ENCODE data around the gene ITFG1. TPM values are rescaled to one million over a fixed set of nuclear protein-coding genes. Genes with fewer than 3 reads are reported as not detected.
"Not testable (repeated sequence)": the region's sequence is repeated elsewhere in the genome, so short reads cannot be mapped to it uniquely, and the experiment has no call there.

The ITFG1 gene
- total RNA-seq, 1 donor from 2014 or later = 56.7 TPM

DNA sequence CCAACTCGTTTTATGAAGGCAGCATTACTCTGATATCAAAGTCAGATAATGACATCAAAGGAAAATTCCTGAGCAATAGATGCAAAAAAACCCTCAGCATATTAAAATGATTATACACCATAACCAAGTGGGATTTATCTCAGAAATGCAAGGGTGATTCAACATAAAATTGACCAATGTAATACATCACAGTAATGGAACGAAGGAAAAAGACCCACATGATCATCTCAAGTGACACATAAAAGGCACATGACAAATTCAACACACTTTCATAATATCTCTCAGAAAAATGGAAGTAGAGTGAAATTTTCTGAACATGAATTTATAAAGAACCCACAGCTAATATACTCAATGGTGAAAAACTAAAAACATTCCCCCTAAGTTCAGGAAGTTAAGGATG, 118.8 kb downstream of the ITFG1 start:
- peaks cover 0 to 37% of the 10 kb centered on the region in 2 donors for H3K9me3 ChIP-seq
- no peak overlapping the region for H3K4me3 ChIP-seq
- H3K27ac ChIP-seq = no peak overlapping the region
- H3K36me3 ChIP-seq = peaks cover 0 to 3% of the 10 kb centered on the region in 2 donors
- intact Hi-C loops (cut with DNase I) = no loop called here
- TF ChIP-seq CTCF (IDR thresholded peaks at IDR 0.05) = no peak
- H3K4me1 ChIP-seq = no peaks in the 10 kb centered on the region
- no peaks in the 10 kb centered on the region for H3K27me3 ChIP-seq
- no peak for DNase-seq (ENCODE audit: low spot score in 2 of 2)

DNA sequence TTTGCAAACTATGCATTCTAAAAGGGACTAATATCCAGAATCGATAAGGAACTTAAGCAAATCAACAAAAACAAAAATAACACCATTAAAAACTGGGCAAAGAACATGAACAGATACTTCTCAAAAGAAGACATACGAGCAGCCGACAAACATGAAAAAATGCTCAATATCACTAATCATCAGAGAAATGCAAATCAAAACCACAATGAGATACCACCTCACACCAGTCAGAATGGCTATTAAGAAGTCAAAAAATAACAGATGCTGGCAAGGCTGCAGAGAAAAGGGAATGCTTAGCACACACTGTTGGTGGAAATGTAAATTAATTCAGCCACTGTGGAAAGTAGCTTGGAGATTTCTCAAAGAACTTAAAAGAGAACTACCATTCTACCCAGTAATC, 130.3 kb downstream of the ITFG1 start:
- intact Hi-C loops (cut with DNase I); H3K36me3 ChIP-seq; H3K4me3 ChIP-seq; H3K27ac ChIP-seq; DNase-seq (ENCODE audit: low spot score in 2 of 2); H3K27me3 ChIP-seq; H3K9me3 ChIP-seq; H3K4me1 ChIP-seq: not testable (repeated sequence)

DNA sequence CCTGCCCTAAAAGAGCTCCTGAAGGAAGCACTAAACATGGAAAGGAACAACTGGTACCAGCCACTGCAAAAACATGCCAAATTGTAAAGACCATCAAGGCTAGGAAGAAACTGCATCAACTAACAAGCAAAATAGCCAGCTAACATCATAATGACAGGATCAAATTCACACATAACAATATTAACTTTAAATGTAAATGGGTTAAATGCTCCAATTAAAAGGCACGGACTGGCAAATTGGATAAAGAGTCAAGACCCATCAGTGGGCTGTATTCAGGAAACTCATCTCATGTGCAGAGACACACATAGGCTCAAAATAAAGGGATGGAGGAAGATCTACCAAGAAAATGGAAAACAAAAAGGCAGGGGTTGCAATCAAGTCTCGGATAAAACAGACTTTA, 136.6 kb downstream of the ITFG1 start:
- H3K9me3 ChIP-seq; H3K36me3 ChIP-seq; H3K4me1 ChIP-seq; H3K4me3 ChIP-seq; H3K27ac ChIP-seq; H3K27me3 ChIP-seq; DNase-seq (ENCODE audit: low spot score in 2 of 2); intact Hi-C loops (cut with DNase I): not testable (repeated sequence)

DNA sequence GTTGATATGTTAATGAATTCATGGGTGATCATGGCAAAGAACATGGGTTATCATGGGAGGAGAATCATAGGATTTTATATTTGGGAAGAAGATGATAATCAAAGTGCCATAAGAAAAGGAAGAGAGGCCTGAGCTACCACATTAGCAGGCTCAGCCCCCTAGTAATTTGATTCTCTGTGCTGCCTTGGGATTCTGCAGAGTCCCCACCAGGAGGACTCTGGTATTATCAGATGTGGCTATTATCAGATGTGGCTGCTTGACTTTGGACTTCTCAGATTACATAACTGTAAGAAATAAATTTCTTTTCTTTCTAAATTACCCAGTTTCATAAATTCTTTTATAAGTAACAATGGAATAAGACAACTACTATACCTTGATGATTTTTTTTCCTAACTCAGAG, 137.6 kb downstream of the ITFG1 start:
- Histone ChIP-seq H3K36me3 (no peaks in the 10 kb centered on the region), H3K4me1 (no peaks in the 10 kb centered on the region), H3K27ac (no peak overlapping the region), H3K4me3 (no peak overlapping the region), H3K27me3 (no peaks in the 10 kb centered on the region), H3K9me3 (no peaks in the 10 kb centered on the region)
- DNase-seq (ENCODE audit: low spot score in 2 of 2) = no peak
- no peak for TF ChIP-seq CTCF (IDR thresholded peaks at IDR 0.05)
- intact Hi-C loops (cut with DNase I) = no loop called here

DNA sequence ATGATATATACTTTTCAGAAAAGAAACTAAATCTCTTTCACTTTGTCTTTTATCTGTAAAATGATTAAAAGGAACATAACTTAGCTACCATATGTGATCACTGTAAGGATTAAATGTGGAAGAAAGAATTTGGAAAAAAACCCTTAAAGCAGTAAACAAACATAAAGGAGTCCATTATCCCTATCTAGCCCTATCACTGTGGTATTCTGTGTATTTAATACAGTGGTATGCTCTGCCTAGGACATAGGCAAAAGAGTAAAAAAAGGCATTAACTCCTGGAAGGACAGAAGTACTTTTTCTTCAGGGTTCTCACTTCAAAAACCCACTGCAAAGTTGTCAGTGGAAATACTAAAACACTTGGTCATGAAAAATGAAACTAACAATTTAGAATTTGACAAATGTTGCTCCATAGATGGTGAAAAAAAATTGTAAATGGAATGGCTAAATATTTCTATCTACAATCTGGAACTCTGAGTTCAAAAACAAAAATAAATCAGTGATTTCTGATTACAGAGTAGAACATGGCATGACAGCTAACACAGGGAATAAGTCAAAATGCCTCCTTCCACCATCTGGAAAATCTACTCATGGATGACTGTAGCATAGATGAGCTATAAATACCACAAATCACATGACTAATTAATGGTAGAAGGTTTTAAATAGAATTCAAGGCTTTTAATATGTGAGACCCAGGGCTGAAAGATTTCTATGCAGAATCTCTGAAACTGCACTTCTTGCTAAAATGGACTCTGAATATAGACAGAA, 140.1 kb downstream of the ITFG1 start:
- no peaks in the 10 kb centered on the region for H3K27me3 ChIP-seq
- DNase-seq (ENCODE audit: low spot score in 2 of 2) = no peak
- H3K4me1 ChIP-seq = no peaks in the 10 kb centered on the region
- H3K36me3 ChIP-seq = no peaks in the 10 kb centered on the region
- no peak overlapping the region for H3K27ac ChIP-seq
- intact Hi-C loops (cut with DNase I) = no loop called here
- no peak overlapping the region for H3K4me3 ChIP-seq
- H3K9me3 ChIP-seq = no peaks in the 10 kb centered on the region
- no peak for TF ChIP-seq CTCF (IDR thresholded peaks at IDR 0.05)

GRCh38 chr16:47317465-47318240, 143.2 kb downstream of the ITFG1 start:
- Histone ChIP-seq H3K9me3 (no peaks in the 10 kb centered on the region), H3K27me3 (no peaks in the 10 kb centered on the region), H3K27ac (no peak overlapping the region), H3K36me3 (no peaks in the 10 kb centered on the region), H3K4me3 (no peak overlapping the region), H3K4me1 (no peaks in the 10 kb centered on the region)
- intact Hi-C loops (cut with DNase I) = no loop called here
- TF ChIP-seq CTCF (IDR thresholded peaks at IDR 0.05) = no peak
- DNase-seq (ENCODE audit: low spot score in 2 of 2) = no peak

Measured in ascending aorta (tissue), 2 donors.